ENCODE measurements around the gene LRR1.

- TF ChIP-seq CTCF (IDR thresholded peaks at IDR 0.05) (no peak), POLR2A (IDR thresholded peaks at IDR 0.05) (no peak)
Observed at GRCh38 chr14:49583629-49584028, 15.1 kb upstream of the LRR1 start.
